K562 (cell line): ENCODE results near the gene PRSS1. TPM values are rescaled to one million over a fixed set of nuclear protein-coding genes. Genes with fewer than 3 reads are reported as not detected.
A peak's percentile ranks its signal among the peaks of the same experiment; 100 is the strongest.

ENCODE experiments used
- ATAC-seq: fragments of 200-7000 bp; cut with Tn5 transposase; 3 replicates; pipeline ENCODE4 v1.9.1; 2020; ENCODE audit warnings: moderate library complexity
- BruUV-seq: library from RNA; stranded (reverse); fragments of 400-500 nt; replicated peaks from 2 replicates; lab custom pipeline; 2021; lab: Mats Ljungman, UMichigan
- CTCF ChIA-PET: fragments of 300-600 bp; formaldehyde crosslinking; extraction: SDS; loops from one replicate; lab custom pipeline; 2021; ENCODE audit warnings: low intra/inter-chr PET ratio; lab: Yijun Ruan, JAX
- POLR2A ChIA-PET: fragments of 300-600, 350-650 bp; sonication (Branson Sonifier 250); formaldehyde crosslinking; extraction: SDS; loops from one replicate; lab custom pipeline; 2021; ENCODE audit warnings: antibody characterized with exemption, inconsistent platforms; lab: Yijun Ruan, JAX
- DNase-seq, 4 experiments: peaks; one replicate each; pipeline versions ENCODE4 v3.0.0 to v3.0.0-alpha.2; 2011 to 2018; ENCODE audit warnings: low spot score in 3 of 4, mixed read lengths in 3 of 4; ENCODE audit errors: extremely low read depth in 1 of 4
- FAIRE-seq: peaks from 2 replicates; lab custom pipeline; 2011; peaks lifted over from hg19 to GRCh38; lab: Jason Lieb, UNC
- H2AFZ ChIP-seq: 2 replicates; pipeline ENCODE4 v1.6.0; 2011; ENCODE audit warnings: low read depth, low read length, control low read depth, inconsistent platforms
- H3K27ac ChIP-seq: fragments of 200-600 bp; 3 replicates; pipeline ENCODE4 v1.8.0; 2011; ENCODE audit warnings: low read depth, mild to moderate bottlenecking, control low read depth, inconsistent platforms, low read length, moderate library complexity, mixed read lengths; ENCODE audit errors: extremely low read depth
- H3K27me3 ChIP-seq, 2 experiments: fragments of 300-600 bp in 1 of 2; 2 replicates in 1 of 2; 3 replicates in 1 of 2; pipeline versions ENCODE4 v1.6.0 to v1.8.0; 2011; ENCODE audit warnings: inconsistent platforms in 2 of 2, low read length in 2 of 2, mild to moderate bottlenecking in 1 of 2, mixed read lengths in 1 of 2, moderate library complexity in 1 of 2; ENCODE audit not compliant: control insufficient read depth in 2 of 2, insufficient read depth in 2 of 2
- H3K36me3 ChIP-seq: fragments of 300-600 bp; 3 replicates; pipeline ENCODE4 v1.8.0; 2011; ENCODE audit warnings: mild to moderate bottlenecking, low read length, inconsistent platforms; ENCODE audit not compliant: control insufficient read depth, insufficient read depth
- H3K4me1 ChIP-seq, 2 experiments: fragments of 200-600 bp in 1 of 2; replicated peaks in 1 of 2; 2 replicates in 1 of 2; 3 replicates in 1 of 2; pipeline versions ENCODE4 v1.5.1 to v1.8.0; 2011; ENCODE audit warnings: inconsistent platforms in 2 of 2, low read length in 2 of 2, mild to moderate bottlenecking in 1 of 2, mixed read lengths in 1 of 2, moderate library complexity in 1 of 2; ENCODE audit not compliant: control insufficient read depth in 2 of 2, insufficient read depth in 2 of 2
- H3K4me2 ChIP-seq: 2 replicates; pipeline ENCODE4 v1.6.1; 2011; ENCODE audit warnings: low read length, control low read depth, inconsistent platforms, mixed read lengths; ENCODE audit not compliant: insufficient read depth
- H3K4me3 ChIP-seq: fragments of 200-600 bp; sonication (generic), shearing (Covaris generic); 2 replicates; pipeline ENCODE4 v1.5.1; 2016; ENCODE audit warnings: control low read depth, inconsistent platforms
- H3K79me2 ChIP-seq: fragments of 200-600 bp; 3 replicates; pipeline ENCODE4 v1.8.0; 2011; ENCODE audit warnings: low read length, inconsistent platforms; ENCODE audit not compliant: control insufficient read depth, insufficient read depth
- H3K9ac ChIP-seq, 2 experiments: 2 replicates each; pipeline versions ENCODE4 v1.6.0 to v1.6.1; 2011; ENCODE audit warnings: low read depth in 2 of 2, low read length in 2 of 2, control low read depth in 1 of 2, inconsistent platforms in 1 of 2, mild to moderate bottlenecking in 1 of 2, mixed read lengths in 1 of 2; ENCODE audit not compliant: insufficient read depth in 1 of 2
- H3K9me1 ChIP-seq: one replicate; pipeline ENCODE4 v1.6.0; 2011; ENCODE audit warnings: inconsistent platforms, mild to moderate bottlenecking, low read length, moderate library complexity; ENCODE audit not compliant: control insufficient read depth, insufficient read depth
- H3K9me3 ChIP-seq: replicated peaks from 2 replicates; pipeline ENCODE4 v1.5.1; 2011; ENCODE audit warnings: low read depth, low read length, inconsistent platforms; ENCODE audit not compliant: control insufficient read depth, insufficient read depth
- H4K20me1 ChIP-seq: replicated peaks from 2 replicates; pipeline ENCODE4 v1.6.1; 2011; ENCODE audit warnings: low read length, inconsistent platforms, mixed read lengths; ENCODE audit not compliant: control insufficient read depth, insufficient read depth
- FOSL1 ChIP-seq: fragments of 200-800 bp; sonication (Bioruptor generic); conservative IDR thresholded peaks from 2 replicates; pipeline ENCODE4 v1.6.1; 2016; ENCODE audit warnings: missing genetic modification characterization, missing compliant biosample characterization
- KDM1A ChIP-seq, 2 experiments: fragments of 450-650 bp; IDR thresholded peaks; 2 replicates each; pipeline ENCODE4 v1.6.1; 2016; ENCODE audit warnings: mild to moderate bottlenecking in 2 of 2
- RAD21 ChIP-seq, 2 experiments: fragments of 250-450 bp in 1 of 2; fragments of 450-650 bp in 1 of 2; sonication (Bioruptor Pico) in 1 of 2; formaldehyde crosslinking in 1 of 2; IDR thresholded peaks in 1 of 2; conservative IDR thresholded peaks in 1 of 2; 2 replicates each; pipeline versions ENCODE4 v1.4.0 to v1.8.0; 2020 to 2022; ENCODE audit warnings: mild to moderate bottlenecking in 2 of 2, moderate library complexity in 1 of 2
- TAF15 ChIP-seq: fragments of 200-400 bp; formaldehyde crosslinking; IDR thresholded peaks from 2 replicates; pipeline ENCODE4 v1.6.1; 2017; ENCODE audit warnings: mild to moderate bottlenecking, low read depth, low read length, moderate library complexity
- ZBTB40 ChIP-seq, 2 experiments: fragments of 450-650 bp in 1 of 2; sonication (generic) in 1 of 2; formaldehyde crosslinking in 1 of 2; IDR thresholded peaks; 2 replicates each; pipeline versions ENCODE4 v1.7.1 to v1.9.0; 2016 to 2022; ENCODE audit warnings: inconsistent platforms in 1 of 2, mild to moderate bottlenecking in 1 of 2, missing genetic modification reagents in 1 of 2
- WGBS: fragments of 100-300 bp; shearing (Covaris generic); methylation state at CpG from one replicate; pipeline ENCODE4 v1.1.6; 2016; ENCODE audit warnings: low coverage, mixed read lengths; ENCODE audit not compliant: insufficient coverage; ENCODE audit errors: missing lambda C conversion rate; 5-methylcytosine and 5-hydroxymethylcytosine counted together
- in situ Hi-C: fragments of 300-500 bp; cut with MboI; formaldehyde crosslinking; loops from 4 replicates; pipeline ENCODE4 v1.15.0; 2018; ENCODE audit warnings: inconsistent platforms, mixed read lengths
- intact Hi-C: fragments of 100-400 bp; cut with micrococcal nuclease; formaldehyde crosslinking; loops from 2 replicates; pipeline ENCODE4 v1.14.2; 2022
- polyA plus RNA-seq, 8 experiments: library from polyadenylated mRNA; depleted of rRNA in 4 of 8; stranded (reverse) in 5 of 8; unstranded in 3 of 8; fragments of >200 nt; fragmentation: Nextera tagmentation in 2 of 8; fragmentation: Illumina TruSeq in 1 of 8; extraction: Ambion mirVana in 2 of 8; extraction: Trizol in 1 of 8; gene quantifications; 2 replicates each; pipeline versions ENCODE4 v1.2.1 to v1.2.3, GENCODE V29; 2011 to 2014; ENCODE audit warnings: inconsistent platforms in 1 of 8, missing spikeins in 1 of 8
- total RNA-seq, 7 experiments: library from RNA; depleted of rRNA in 6 of 7; stranded (reverse); fragments of >200 nt in 6 of 7; fragmentation: Illumina TruSeq in 2 of 7; extraction: Trizol in 2 of 7; gene quantifications; 2 replicates each; pipeline versions ENCODE4 v1.2.1 to v1.2.3, GENCODE V29; 2011 to 2021; ENCODE audit warnings: low replicate concordance in 1 of 7

Gene PRSS1
- total and polyA plus RNA-seq, 9 of the 15 experiments (the other 6 are each of a cell fraction or from before 2014, with no cell fraction given) = 0.07 to 6.6 (median 0.20) TPM; not detected in 6

GRCh38 chr7:142754681-142755575, 5.7 kb downstream of the PRSS1 start:
- Histone ChIP-seq H3K4me3 (no peak overlapping the region), H2AFZ (no peak overlapping the region), H3K79me2 (no peaks in the 10 kb centered on the region), H3K9ac (no peak overlapping the region), H3K4me1 (no peaks in the 10 kb centered on the region), H3K9me3 (no peaks in the 10 kb centered on the region), H3K36me3 (no peaks in the 10 kb centered on the region), H3K27me3 (peaks cover 0 to 21% of the 10 kb centered on the region in 2 experiments; a peak in 3 of 5 replicates), H3K27ac (no peak overlapping the region), H3K4me2 (no peak overlapping the region), H3K9me1 (no peaks in the 10 kb centered on the region), H4K20me1 (no peaks in the 10 kb centered on the region)
- no peak for TF ChIP-seq RAD21 (CRISPR knock-in tag; conservative IDR thresholded peaks at IDR 0.05 in 1 of 2, IDR thresholded peaks at IDR 0.05 in 1 of 2)
- no peak for TF ChIP-seq TAF15
- TF ChIP-seq KDM1A (IDR thresholded peaks at IDR 0.05) = no peak
- no peak for TF ChIP-seq ZBTB40 (IDR thresholded peaks at IDR 0.05)
- 0 out of 2 replicates have a peak, but pooled peaks have one; percentile 10 for TF ChIP-seq ZBTB40 (CRISPR knock-in tag; IDR thresholded peaks at IDR 0.05)
- 0 out of 2 replicates have a peak, but pooled peaks have one; percentile 14 for TF ChIP-seq FOSL1 (tag)
- ChIA-PET POLR2A (no interaction called here), CTCF (no interaction called here)
- intact Hi-C loops = no loop called here
- in situ Hi-C loops = no loop called here
- WGBS = under 1% methylated on average over 10 of the region's 10 CpGs
- DNase-seq (no peak), ATAC-seq (no peak; the same call in 2 of the 3 replicates), FAIRE-seq (no peak)
- BruUV-seq = no TSS peak
